Measurements from ENCODE around the gene POLD4. TPM values are rescaled to one million over a fixed set of nuclear protein-coding genes. Genes with fewer than 3 reads are reported as not detected.

The POLD4 gene
- total and polyA plus RNA-seq, 2 donors (not counting 3 experiments of a cell fraction or from before 2014, with no cell fraction given), result 50.1 to 204 TPM

DNA sequence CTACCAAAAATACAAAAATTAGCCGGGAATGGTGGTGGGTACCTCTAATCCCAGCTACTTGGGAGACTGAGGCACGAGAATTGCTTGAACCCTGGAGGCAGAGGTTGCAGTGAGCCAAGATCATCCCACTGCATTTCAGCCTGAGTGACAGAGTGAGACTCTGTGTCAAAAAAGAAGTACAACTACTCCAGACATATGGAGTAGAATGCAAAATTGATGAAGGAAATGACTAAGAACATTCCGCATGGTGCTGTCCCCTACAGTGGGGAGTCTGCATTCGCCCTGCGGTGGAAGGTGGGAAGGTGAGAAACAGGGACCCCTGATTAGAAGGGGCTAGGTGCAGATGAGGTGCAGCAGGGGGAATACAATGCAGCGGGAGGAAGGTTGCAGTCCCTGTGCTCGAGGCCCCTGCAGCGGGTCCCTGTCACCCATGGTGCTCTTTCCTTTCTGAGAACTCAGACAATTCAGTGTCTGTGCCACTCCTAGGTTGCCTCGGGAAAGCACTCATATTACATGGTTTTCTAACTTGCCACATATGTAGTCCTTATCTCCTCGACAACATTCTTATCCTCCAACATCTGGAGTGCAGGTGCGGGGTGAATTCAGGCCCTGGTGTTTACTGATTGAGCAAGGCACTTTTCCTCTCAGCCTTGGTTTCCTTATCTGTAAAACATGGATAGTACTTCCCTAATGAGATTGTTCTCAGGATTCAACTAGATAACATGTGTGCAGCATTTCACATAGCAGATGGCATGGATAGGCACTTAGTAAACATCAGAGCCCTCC lies 5.2 kb downstream of the POLD4 start:
- DNase-seq (ENCODE audit: low read depth, low spot score) (no peak), FAIRE-seq (peak; percentile 15)
- Histone ChIP-seq H2AFZ (ENCODE audit: low read depth, low read length) (no peak overlapping the region), H3K9me3 (replicated peaks; ENCODE audit: control insufficient read depth, insufficient read depth, low read length) (no peaks in the 10 kb centered on the region), H3K4me3 (replicated peaks in 1 of 3; ENCODE audit: insufficient read depth in 1 of 3, low read depth in 1 of 3, low read length in 3 of 3) (no peak overlapping the region), H3K79me2 (ENCODE audit: control insufficient read depth, insufficient read depth, low read length) (peaks cover 4% of the 10 kb centered on the region), H3K9me1 (replicated peaks; ENCODE audit: control insufficient read depth, extremely low read depth, insufficient read depth, low read length) (no peaks in the 10 kb centered on the region), H3K27ac (ENCODE audit: insufficient read depth, low read depth, low read length) (no peak overlapping the region), H3K4me1 (ENCODE audit: control insufficient read depth, extremely low read depth, insufficient read depth, low read length) (peaks cover 17% of the 10 kb centered on the region), H3K4me2 (ENCODE audit: insufficient read depth, low read length) (no peak overlapping the region), H3K9ac (replicated peaks; ENCODE audit: extremely low read depth, insufficient read depth, low read length) (no peak overlapping the region), H4K20me1 (replicated peaks; ENCODE audit: control insufficient read depth, extremely low read depth, insufficient read depth, low read length) (no peaks in the 10 kb centered on the region), H3K27me3 (ENCODE audit: control insufficient read depth in 2 of 2, insufficient read depth in 2 of 2, low read length in 2 of 2) (no peaks in the 10 kb centered on the region), H3K36me3 (ENCODE audit: control insufficient read depth in 2 of 2, extremely low read depth in 1 of 2, insufficient read depth in 2 of 2, low read length in 2 of 2) (no peaks in the 10 kb centered on the region)
- TF ChIP-seq POLR2A (IDR thresholded peaks at IDR 0.05; ENCODE audit: low read depth, low read length) (no peak), MAX (IDR thresholded peaks at IDR 0.05; ENCODE audit: insufficient read depth, insufficient read length) (no peak), GATA2 (IDR thresholded peaks at IDR 0.05; ENCODE audit: insufficient read depth, insufficient read length, low read depth, low read length) (no peak), FOS (IDR thresholded peaks at IDR 0.05; ENCODE audit: borderline replicate concordance, insufficient read depth, low read length) (no peak), MYC (IDR thresholded peaks at IDR 0.05; ENCODE audit: low read depth, low read length) (no peak), JUN (IDR thresholded peaks at IDR 0.05; ENCODE audit: borderline replicate concordance, insufficient read depth, insufficient read length, low read depth) (no peak), EZH2 (IDR thresholded peaks at IDR 0.05; ENCODE audit: borderline replicate concordance, low read depth, low read length, severe bottlenecking) (no peak), POLR2AphosphoS5 (IDR thresholded peaks at IDR 0.05; ENCODE audit: insufficient read depth, low read depth, low read length) (no peak)
- TF ChIP-seq, protein P1, sequence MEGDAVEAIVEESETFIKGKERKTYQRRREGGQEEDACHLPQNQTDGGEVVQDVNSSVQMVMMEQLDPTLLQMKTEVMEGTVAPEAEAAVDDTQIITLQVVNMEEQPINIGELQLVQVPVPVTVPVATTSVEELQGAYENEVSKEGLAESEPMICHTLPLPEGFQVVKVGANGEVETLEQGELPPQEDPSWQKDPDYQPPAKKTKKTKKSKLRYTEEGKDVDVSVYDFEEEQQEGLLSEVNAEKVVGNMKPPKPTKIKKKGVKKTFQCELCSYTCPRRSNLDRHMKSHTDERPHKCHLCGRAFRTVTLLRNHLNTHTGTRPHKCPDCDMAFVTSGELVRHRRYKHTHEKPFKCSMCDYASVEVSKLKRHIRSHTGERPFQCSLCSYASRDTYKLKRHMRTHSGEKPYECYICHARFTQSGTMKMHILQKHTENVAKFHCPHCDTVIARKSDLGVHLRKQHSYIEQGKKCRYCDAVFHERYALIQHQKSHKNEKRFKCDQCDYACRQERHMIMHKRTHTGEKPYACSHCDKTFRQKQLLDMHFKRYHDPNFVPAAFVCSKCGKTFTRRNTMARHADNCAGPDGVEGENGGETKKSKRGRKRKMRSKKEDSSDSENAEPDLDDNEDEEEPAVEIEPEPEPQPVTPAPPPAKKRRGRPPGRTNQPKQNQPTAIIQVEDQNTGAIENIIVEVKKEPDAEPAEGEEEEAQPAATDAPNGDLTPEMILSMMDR (IDR thresholded peaks at IDR 0.05; ENCODE audit: extremely low read depth in 1 of 2, insufficient read depth in 1 of 2, low read depth in 1 of 2, low read length in 2 of 2), result no peak
- dilution Hi-C loops (cut with MboI; ENCODE audit: extremely low pct_ligation_motif_present, low sequenced_read_pairs) (no loop called here), intact Hi-C loops (cut with micrococcal nuclease) (no loop called here)
- no TSS peak for BruUV-seq (replicated peaks)
- ChIA-PET CTCF (interaction anchor here (0.6 to 15.0 kb wide), 7 partner anchors 16 to 124 kb away, joined by 3 to 1051 read pairs (median 26); partner anchors contain the start of gene CLCF1), POLR2A (interaction anchor here (0.6 kb wide), 1 partner anchor 24 kb away, joined by 3 read pairs; no protein-coding TSS in a partner anchor)
